GM12878 (cell line): ENCODE data around the gene KRT71.

Experiments used
- ETV6 ChIP-seq, 2 experiments: fragments of 450-650 bp in 1 of 2; IDR thresholded peaks in 1 of 2; conservative IDR thresholded peaks in 1 of 2; 2 replicates each; pipeline ENCODE4 v1.6.1; 2014; ENCODE audit warnings: antibody characterized with exemption in 1 of 2, borderline replicate concordance in 1 of 2, low read depth in 1 of 2, mild to moderate bottlenecking in 1 of 2, moderate library complexity in 1 of 2
- GABPA ChIP-seq: IDR thresholded peaks from 2 replicates; pipeline ENCODE4 v1.6.1; 2014; ENCODE audit warnings: antibody characterized with exemption, low read depth, mild to moderate bottlenecking, inconsistent platforms
- MYC ChIP-seq: IDR thresholded peaks from 2 replicates; pipeline ENCODE4 v1.6.1; 2011; ENCODE audit warnings: mild to moderate bottlenecking, low read length, moderate library complexity, inconsistent platforms; ENCODE audit not compliant: insufficient read depth, insufficient replicate concordance, insufficient read length, severe bottlenecking
- RBBP5 ChIP-seq: fragments of 200-600 bp; sonication (generic); conservative IDR thresholded peaks from 2 replicates; pipeline ENCODE4 v1.6.1; 2016
- SP1 ChIP-seq: IDR thresholded peaks from one replicate; pipeline ENCODE4 v1.6.1; 2011; ENCODE audit warnings: low read depth, low read length
- TARDBP ChIP-seq: IDR thresholded peaks from 2 replicates; pipeline ENCODE4 v1.6.1; 2016; ENCODE audit warnings: borderline replicate concordance
- YY1 ChIP-seq: IDR thresholded peaks from 2 replicates; pipeline ENCODE4 v1.6.1; 2011; ENCODE audit warnings: low read depth, mild to moderate bottlenecking, low read length
- ZNF274 ChIP-seq: IDR thresholded peaks from one replicate; pipeline ENCODE4 v1.8.0; 2011; ENCODE audit not compliant: insufficient read length, insufficient read depth
- TF ChIP-seq, protein P1 (sequence below), 3 experiments: IDR thresholded peaks in 2 of 3; conservative IDR thresholded peaks in 1 of 3; 2 replicates each; pipeline ENCODE4 v1.5.1; 2011; ENCODE audit warnings: low read depth in 3 of 3, low read length in 3 of 3, mild to moderate bottlenecking in 3 of 3, control low read depth in 2 of 3, moderate library complexity in 2 of 3, inconsistent platforms in 1 of 3, mixed read lengths in 1 of 3; ENCODE audit not compliant: control insufficient read depth in 2 of 3, insufficient read depth in 1 of 3; ENCODE audit errors: extremely low read depth in 1 of 3

DNA sequence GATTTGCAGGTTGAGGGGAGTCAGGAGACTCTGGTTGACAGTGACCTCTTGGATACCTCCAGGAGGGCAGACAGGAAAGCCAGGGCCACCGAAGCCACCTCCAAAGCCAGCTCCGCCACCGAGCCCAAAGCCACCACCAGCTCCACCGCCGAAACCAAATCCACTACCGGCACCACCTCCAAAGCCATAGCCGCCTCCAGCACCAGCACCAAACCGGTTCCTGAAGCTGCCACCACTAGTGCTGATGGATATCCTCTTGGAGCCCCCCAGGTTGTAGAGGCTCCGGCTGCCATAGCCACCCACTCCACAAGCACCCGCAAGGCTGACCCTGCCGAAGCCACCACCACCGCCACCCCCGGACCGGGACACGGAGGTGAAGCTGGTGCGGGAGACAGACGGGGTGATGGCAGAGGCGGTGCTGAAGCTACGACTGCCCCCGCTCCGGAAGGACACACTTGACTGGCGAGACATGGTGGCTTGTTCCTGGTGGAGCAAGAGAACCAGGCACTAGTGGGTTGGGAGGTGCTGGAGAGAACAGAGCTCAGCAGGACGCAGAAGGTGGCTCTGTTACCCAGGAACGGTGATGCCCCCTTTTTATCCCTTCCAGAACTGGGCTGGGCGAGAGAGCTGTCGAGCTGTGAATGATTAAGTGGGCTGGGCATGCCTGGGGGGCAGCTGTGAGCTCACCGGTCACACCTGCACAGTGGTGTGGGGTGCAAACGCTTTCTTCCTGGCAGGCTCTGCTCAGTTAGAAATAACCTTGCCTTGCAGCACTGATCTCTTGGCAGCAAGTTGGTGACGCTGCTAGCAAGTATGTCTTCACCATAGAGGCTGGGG lies 32.9 kb downstream of the KRT71 start, which contains the start of gene KRT5:
- TF ChIP-seq YY1, result no peak
- TF ChIP-seq MYC, result no peak
- TF ChIP-seq GABPA, result no peak
- no peak for TF ChIP-seq SP1
- TF ChIP-seq, protein P1, sequence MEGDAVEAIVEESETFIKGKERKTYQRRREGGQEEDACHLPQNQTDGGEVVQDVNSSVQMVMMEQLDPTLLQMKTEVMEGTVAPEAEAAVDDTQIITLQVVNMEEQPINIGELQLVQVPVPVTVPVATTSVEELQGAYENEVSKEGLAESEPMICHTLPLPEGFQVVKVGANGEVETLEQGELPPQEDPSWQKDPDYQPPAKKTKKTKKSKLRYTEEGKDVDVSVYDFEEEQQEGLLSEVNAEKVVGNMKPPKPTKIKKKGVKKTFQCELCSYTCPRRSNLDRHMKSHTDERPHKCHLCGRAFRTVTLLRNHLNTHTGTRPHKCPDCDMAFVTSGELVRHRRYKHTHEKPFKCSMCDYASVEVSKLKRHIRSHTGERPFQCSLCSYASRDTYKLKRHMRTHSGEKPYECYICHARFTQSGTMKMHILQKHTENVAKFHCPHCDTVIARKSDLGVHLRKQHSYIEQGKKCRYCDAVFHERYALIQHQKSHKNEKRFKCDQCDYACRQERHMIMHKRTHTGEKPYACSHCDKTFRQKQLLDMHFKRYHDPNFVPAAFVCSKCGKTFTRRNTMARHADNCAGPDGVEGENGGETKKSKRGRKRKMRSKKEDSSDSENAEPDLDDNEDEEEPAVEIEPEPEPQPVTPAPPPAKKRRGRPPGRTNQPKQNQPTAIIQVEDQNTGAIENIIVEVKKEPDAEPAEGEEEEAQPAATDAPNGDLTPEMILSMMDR (IDR thresholded peaks at IDR 0.05 in 2 of 3, conservative IDR thresholded peaks at IDR 0.05 in 1 of 3; ENCODE audit: control insufficient read depth in 2 of 3, extremely low read depth in 1 of 3, insufficient read depth in 1 of 3, low read depth in 3 of 3, low read length in 3 of 3), result no peak
- no peak for TF ChIP-seq RBBP5
- TF ChIP-seq ZNF274, result no peak
- no peak for TF ChIP-seq ETV6 (conservative IDR thresholded peaks at IDR 0.05 in 1 of 2, IDR thresholded peaks at IDR 0.05 in 1 of 2; ENCODE audit: borderline replicate concordance in 1 of 2, low read depth in 1 of 2)
- TF ChIP-seq TARDBP, result no peak
